ENCODE measurements around the gene ANKRD49.

Gene ANKRD49

GRCh38 chr11:94493281-94494125, at the start of gene ANKRD49, which contains the start of gene MRE11:
TSS of gene ANKRD49 (plus strand) at chr11:94493984. CDS start at chr11:94496694, 2,710 bp downstream.
TSS of gene MRE11 (minus strand) at chr11:94493844. CDS start at chr11:94492801, 1,043 bp downstream.
- peak; percentile 79 to 91 for DNase-seq (ENCODE audit: extremely low read depth in 1 of 2, low read depth in 1 of 2)

GRCh38 chr11:94445641-94446040, 48.1 kb upstream of the ANKRD49 start:
- DNase-seq (ENCODE audit: extremely low read depth in 1 of 2, low read depth in 1 of 2): no peak

- DNase-seq (ENCODE audit: extremely low read depth in 1 of 2, low read depth in 1 of 2): no peak
Observed at GRCh38 chr11:94447149-94447548, 46.6 kb upstream of the ANKRD49 start.

GRCh38 chr11:94449029-94449428, 44.8 kb upstream of the ANKRD49 start:
- DNase-seq (ENCODE audit: extremely low read depth in 1 of 2, low read depth in 1 of 2): no peak

- DNase-seq (ENCODE audit: extremely low read depth in 1 of 2, low read depth in 1 of 2): no peak
Observed at GRCh38 chr11:94449437-94449836, 44.3 kb upstream of the ANKRD49 start.

- no peak for DNase-seq (ENCODE audit: extremely low read depth in 1 of 2, low read depth in 1 of 2)
Observed at GRCh38 chr11:94450048-94450447, 43.7 kb upstream of the ANKRD49 start.

- DNase-seq (ENCODE audit: extremely low read depth in 1 of 2, low read depth in 1 of 2): no peak
Observed at GRCh38 chr11:94452988-94453387, 40.8 kb upstream of the ANKRD49 start.

- DNase-seq (ENCODE audit: extremely low read depth in 1 of 2, low read depth in 1 of 2): no peak
Observed at GRCh38 chr11:94454301-94454700, 39.5 kb upstream of the ANKRD49 start.

- DNase-seq (ENCODE audit: extremely low read depth in 1 of 2, low read depth in 1 of 2): no peak
Observed at GRCh38 chr11:94455861-94456260, 37.9 kb upstream of the ANKRD49 start.

- DNase-seq (ENCODE audit: extremely low read depth in 1 of 2, low read depth in 1 of 2): no peak
Observed at GRCh38 chr11:94457118-94458029, 36.4 kb upstream of the ANKRD49 start.

- no peak for DNase-seq (ENCODE audit: extremely low read depth in 1 of 2, low read depth in 1 of 2)
Observed at GRCh38 chr11:94459576-94459975, 34.2 kb upstream of the ANKRD49 start.

GRCh38 chr11:94469416-94469815, 24.4 kb upstream of the ANKRD49 start:
- DNase-seq (ENCODE audit: extremely low read depth in 1 of 2, low read depth in 1 of 2): no peak

GRCh38 chr11:94472916-94473799, 20.6 kb upstream of the ANKRD49 start:
- no peak for DNase-seq (ENCODE audit: extremely low read depth in 1 of 2, low read depth in 1 of 2)

GRCh38 chr11:94477624-94478023, 16.2 kb upstream of the ANKRD49 start:
- no peak for DNase-seq (ENCODE audit: extremely low read depth in 1 of 2, low read depth in 1 of 2)

GRCh38 chr11:94481342-94481741, 12.4 kb upstream of the ANKRD49 start:
- no peak for DNase-seq (ENCODE audit: extremely low read depth in 1 of 2, low read depth in 1 of 2)

- no peak for DNase-seq (ENCODE audit: extremely low read depth in 1 of 2, low read depth in 1 of 2)
Observed at GRCh38 chr11:94486068-94486467, 7.7 kb upstream of the ANKRD49 start.

- no peak for DNase-seq (ENCODE audit: extremely low read depth in 1 of 2, low read depth in 1 of 2)
Observed at GRCh38 chr11:94494126-94494680, 419 bp downstream of the ANKRD49 start.

- no peak for DNase-seq (ENCODE audit: extremely low read depth in 1 of 2, low read depth in 1 of 2)
Observed at GRCh38 chr11:94500181-94500580, 6.4 kb downstream of the ANKRD49 start.

GRCh38 chr11:94501522-94501921, 7.7 kb downstream of the ANKRD49 start:
- no peak for DNase-seq (ENCODE audit: extremely low read depth in 1 of 2, low read depth in 1 of 2)

GRCh38 chr11:94504689-94505293, 11.0 kb downstream of the ANKRD49 start:
- no peak for DNase-seq (ENCODE audit: extremely low read depth in 1 of 2, low read depth in 1 of 2)
